Occipital lobe (tissue), 2 donors: Measurements from ENCODE around the gene BTBD2. TPM values are rescaled to one million over a fixed set of nuclear protein-coding genes. Genes with fewer than 3 reads are reported as not detected.

Source experiments
- DNase-seq: peaks from one replicate; lab custom pipeline; 2025; lab: John Stamatoyannopoulos, UW
- total RNA-seq: library from RNA; depleted of rRNA; stranded (reverse); fragments of >200 nt; gene quantifications from one replicate; pipeline ENCODE4 v1.2.3, GENCODE V29; 2014

BTBD2 gene
- total RNA-seq: 49.1 TPM

- DNase-seq: peak; percentile 33
Observed at GRCh38 chr19:2015608-2015950, at the start of gene BTBD2. Gene BTBD2, minus strand, starts transcription at chr19:2015714. Its CDS starts 11 bp downstream, at chr19:2015703.

DNA sequence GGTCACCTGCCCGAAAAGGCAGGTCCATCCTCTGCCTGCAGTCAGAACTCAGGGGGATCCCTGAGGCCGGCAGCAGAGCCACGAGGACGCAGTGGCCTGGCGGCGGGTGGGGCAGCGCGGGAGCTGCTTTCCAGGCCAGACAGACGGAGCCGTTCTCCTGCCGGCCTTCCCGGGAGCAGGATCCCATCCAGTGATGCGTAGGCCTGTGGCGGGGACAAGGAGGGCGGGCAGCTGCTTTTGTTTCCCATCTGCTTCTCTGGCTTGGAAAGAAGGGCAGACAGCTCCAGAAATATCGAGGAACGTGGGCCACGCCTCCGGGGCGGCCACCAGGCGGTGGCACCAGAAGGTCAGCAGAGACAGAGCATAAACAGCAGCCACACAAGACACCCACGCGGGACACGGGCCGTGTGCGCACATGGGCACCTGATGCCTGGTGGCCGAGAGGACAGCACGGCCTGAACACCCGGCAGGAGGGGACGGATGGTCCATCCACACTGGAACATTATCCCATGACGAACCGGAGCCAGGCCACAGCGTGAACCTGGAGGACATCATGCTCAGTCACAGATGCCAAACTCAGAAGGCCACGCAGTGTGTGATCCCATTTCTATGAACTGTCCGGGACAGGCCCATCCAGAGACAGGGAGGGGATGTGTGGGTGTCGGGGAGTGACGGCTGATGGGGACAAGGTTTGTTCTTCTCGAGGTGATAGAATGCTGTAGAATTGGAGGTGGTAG lies 49.4 kb upstream of the BTBD2 start:
- DNase-seq: peak; percentile 54

GRCh38 chr19:2064395-2064787 lies 48.9 kb upstream of the BTBD2 start:
- DNase-seq: no peak

- DNase-seq: no peak
Observed at GRCh38 chr19:2063824-2064223, 48.3 kb upstream of the BTBD2 start.

DNA sequence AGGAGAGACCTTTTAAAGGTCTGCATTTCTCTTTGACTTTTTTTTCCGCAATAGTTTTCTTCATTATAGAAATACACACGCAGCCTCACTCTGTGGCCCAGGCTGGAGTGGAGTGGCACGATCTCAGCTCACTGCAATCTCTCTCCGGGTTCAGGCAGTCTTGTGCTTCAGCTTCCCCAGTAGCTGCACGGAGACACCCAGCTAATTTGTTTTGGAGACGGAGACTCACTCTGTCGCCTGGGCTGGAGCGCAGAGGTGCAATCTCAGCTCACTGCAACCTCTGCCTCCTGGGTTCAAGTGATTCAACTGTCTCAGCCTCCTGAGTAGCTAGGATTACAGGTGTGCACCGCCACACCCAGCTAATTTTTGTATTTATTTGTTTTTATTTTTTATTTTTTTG lies 47.3 kb upstream of the BTBD2 start:
- DNase-seq: no peak

DNA sequence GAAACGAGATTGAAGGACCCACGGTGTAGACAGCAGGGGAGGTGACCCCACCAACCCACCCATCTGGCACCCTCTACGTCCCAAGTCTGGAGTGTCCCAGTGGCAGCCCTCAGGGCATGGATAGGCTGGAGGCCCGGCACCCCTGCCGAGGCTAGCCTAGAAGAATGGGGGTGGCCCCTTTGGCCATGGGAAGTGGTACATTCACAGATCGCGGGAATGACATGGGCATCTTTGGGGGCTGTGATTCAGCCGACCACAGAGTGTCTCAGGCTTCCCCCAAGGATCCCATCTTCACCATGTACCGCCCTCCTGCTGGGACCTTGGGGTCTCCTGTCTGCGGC lies 46.8 kb upstream of the BTBD2 start:
- DNase-seq: no peak

DNA sequence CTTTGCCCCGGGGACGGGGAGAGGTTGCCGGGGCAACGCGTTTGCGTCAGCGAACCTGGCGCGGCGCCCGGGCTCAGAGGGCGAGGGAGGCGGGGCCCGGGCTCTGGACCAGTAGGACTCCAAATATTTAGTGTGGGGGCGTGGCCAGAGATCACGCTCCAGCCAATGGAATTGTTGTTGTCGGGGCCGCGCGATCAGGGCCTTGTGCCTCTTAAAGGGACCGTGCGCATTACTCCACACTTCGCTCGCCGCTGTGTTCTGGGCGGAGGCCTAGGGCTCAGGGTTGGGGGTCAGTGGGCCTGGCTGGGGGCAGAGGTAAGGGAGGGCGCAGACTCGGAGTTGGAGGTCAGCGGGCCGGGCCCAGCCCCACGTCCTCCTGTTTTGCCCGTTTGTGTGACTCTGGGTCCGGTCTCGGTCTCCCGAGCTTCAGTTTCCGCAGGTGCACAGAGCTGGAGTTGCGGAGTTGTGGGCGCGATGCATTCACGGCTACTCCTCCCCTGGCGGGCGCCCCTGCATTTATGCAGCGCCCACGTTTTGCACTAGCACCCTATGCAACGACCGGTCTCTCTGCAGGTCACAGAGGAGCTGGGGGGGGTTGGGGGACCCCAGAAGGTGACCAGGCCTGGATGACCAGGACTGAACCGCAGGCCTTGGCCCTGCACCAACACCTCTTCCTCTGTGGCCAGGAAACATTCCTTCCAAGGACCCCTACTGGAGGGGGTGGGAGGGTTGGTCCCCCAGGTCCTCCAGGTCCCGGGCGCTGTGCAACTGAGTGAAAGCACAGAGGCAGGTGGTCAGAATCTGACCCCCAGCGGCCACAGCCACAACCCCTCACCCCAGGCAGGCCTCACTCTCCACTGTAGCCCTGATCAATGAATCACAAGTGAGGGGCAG lies 46.2 kb upstream of the BTBD2 start:
- peak; percentile 96 for DNase-seq

GRCh38 chr19:2060884-2061494 lies 45.5 kb upstream of the BTBD2 start:
- peak; percentile 74 for DNase-seq

- peak; percentile 47 for DNase-seq
Observed at GRCh38 chr19:2059422-2060201, 44.1 kb upstream of the BTBD2 start.

GRCh38 chr19:2058570-2059421 lies 43.3 kb upstream of the BTBD2 start:
- no peak for DNase-seq

DNA sequence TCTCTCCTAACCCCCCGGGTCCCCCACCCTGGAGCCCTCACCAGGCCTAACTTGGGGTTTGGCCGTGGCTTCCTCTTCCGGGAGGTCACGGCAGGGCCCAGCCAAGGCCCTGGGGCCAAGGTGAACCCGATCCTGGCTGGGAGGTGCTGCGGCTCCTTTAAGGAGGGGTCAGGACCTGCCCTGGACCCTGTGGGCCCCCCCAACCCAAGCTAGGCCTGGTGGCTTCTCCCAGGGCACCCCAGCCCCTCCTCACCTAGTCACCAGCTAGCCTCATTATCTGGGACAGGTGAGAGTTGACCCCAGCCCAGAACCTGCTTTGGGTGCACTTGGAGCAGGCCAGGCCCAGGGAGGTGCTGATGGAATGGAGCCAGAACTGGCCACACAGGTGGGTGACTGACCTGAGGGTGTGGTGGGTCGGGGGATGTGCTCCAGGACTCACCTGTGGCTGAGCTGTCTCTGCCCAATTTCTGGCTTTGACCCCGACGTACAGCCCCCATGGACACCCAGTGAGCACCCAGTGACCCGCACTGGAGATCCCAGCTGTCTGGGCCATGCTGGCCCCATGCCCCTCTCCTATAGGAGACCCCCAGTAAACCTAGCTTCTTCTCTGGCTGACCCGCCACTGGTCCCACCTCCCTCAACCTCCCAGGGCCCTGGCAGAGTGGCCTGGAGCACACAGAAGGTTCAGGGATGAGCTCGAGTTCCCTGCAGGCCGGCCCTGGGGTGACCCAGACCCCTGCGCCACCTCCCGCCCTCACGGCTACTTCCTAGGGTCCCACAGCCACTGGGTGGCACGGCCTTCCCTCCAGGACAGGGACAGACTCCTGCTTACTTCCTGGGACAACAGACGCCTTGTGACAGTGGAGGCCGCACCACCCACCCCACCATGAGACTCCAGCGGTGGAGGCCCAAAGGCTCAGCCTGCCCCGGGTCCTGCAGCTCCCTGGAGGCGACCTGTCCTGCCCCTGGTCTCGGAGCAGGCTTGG lies 42.3 kb upstream of the BTBD2 start:
- DNase-seq: no peak

GRCh38 chr19:2056837-2057192 lies 41.3 kb upstream of the BTBD2 start:
- no peak for DNase-seq

DNA sequence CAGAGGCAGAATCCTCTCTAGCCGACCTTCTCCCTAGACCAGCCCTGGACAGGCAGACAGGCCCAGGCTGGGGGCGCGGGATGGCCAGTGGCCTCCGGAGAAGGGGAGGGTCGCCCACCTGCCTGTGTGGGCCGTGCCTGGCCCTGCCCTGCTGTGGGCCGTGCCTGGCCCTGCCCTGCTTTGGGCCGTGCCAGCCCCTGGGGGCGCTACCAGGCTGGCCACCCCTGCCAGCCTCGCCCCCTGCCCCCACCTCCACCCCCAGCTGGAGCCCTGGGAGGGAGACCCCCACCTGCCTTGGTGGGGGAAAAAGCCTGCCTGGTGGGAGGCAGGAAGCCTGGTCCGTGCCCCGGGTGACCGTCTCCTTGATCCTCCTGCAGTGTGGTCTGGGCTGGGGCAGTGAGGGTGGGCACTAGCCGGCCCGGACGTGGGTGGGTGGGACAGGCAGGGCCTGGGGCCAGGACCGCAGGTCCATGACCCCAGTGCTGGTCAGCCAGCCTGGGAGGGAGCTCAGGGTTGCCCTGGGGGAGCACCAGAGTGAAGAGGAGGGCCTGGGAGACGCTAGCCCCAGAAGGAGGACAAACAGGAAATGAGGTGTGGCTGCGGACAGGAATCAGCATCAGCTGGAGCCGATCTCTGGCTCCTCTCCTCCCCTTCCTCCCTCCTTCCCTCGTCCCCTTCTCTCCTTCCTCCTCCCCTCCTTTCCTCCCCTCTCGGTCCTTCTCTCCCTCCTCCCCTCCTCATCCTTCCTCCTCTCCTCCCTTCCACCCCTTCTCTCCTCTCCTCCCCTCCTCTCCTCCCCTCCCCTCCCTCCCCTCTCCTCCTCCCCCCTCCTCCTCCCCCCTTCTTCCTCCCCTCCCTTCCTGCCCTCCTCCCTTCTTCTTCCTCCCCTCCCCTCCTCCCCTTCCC lies 40.7 kb upstream of the BTBD2 start:
- no peak for DNase-seq

GRCh38 chr19:2054763-2055162 lies 39.2 kb upstream of the BTBD2 start:
- DNase-seq: no peak

DNA sequence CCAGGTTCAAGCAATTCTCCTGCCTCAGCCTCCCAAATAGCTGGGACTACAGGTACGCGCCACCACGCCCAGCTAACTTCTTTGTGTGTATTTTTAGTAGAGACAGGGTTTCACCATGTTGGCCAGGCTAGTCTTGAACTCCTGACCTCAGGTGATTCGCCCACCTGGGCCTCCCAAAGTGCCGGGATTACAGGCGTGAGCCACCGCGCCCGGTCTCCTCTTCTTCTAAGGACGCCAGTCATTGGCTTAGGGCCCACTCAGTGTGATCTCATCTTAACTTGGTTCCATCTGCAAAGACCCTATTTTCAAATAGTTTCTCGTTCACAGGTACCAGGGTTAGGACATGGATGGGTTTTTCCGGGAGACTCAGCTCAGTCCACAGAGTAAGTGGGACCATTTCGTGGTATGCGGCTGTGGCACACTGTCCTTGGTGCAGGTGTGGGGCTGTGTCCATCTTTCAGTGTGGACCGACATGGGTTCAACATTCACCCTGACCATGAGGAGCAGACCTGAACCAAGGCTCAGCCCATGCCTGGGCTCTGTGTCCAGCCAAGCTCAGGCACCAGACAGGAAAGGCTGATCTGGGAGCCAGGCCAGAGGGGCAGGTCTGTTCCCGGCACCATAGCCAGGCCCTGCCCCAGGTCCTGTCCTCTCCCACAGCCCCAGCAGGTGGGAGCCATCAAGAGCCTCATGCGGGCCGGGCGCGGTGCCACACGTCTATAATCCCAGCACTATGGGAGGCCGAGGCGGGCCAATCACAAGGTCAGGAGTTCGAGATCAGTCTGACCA lies 38.3 kb upstream of the BTBD2 start:
- no peak for DNase-seq

DNA sequence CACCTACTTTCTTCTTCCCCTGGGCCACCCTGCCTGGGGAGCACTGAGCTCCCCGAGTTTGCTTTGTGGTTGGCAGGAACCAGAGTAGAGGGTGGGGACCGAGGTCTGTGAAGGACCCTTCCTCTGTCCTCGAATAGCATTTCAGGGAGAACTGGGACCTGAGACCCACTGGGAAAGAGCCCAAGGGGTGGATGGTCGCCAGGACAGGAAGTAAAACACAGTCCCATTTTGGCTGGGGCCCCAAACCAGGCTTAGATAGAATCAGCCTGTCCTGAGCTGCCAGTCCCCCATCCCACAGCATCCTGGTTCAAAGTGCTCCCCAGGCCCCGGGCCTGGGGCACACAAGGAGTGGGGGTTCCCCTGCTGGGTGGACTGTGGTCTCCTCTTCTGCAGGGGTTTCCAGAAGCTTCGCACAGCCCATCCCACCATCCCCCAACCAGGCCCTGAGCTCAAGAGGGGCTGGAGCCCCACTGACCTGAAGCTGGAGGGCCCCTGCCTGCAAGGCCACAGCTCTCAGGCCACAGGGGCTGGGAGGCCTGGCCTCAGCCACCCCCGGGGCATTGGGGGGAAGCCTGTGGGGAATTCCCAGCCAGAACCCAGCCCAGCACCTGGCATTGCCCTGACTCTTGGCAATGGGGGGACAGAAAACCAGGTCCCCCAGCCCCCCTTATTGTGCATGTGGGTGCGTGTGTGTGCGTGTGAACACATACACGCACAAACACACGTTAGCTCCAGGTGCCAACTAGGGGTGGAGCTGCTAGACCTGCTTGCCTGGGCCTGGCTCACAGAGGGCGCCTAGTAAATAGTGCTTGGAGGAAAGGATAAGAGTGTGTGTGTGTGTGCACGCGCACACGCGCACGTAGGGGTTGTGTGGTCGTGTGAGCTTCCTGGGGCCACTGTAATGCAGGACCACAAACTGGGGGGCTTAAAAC lies 36.5 kb upstream of the BTBD2 start:
- DNase-seq: no peak
